Activated gamma-delta T cell treated with Interleukin-2 at 50 U/mL for 16 hours (primary cell): ENCODE data around the gene KCNA2.

ENCODE experiments used
- DNase-seq: peaks from one replicate; pipeline ENCODE4 v3.0.0-alpha.2; 2020

Gene KCNA2

DNA sequence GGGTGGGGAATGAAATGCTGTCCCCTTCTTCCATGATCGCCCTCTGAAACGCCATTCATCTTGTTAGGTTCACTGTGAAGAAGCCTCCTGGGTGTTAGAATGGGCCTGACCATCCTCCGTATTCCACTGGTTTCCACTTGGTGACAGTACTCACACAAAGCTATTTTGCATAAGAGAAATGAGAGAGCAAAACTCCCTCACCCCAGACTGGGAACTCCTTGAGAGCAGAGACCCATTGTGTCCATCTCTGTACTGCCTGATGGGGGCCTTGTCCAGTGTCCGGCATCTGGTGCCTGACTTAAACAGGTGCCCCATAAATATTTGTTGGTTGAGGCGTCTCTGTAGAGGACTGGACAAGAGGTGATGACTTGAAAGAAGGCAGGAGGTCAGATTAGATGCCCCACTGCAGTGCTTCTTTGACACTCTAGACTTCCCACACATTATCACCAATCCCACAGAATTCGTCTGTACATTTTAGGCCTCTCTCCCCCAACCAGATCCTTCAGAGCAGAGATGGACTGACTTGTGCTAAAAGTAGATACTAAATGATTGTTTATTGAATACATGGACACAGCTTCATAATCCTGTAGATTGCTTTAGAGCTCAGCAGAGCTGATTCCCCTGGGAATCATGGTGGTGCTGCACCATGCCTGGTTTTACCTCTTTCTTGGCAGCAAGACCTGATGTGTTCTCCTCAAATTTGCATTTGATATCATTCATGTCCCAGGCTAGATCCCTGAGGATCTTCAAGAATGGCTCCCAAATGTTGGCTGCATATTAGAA, 22.4 kb upstream of the KCNA2 start:
- no peak for DNase-seq

DNA sequence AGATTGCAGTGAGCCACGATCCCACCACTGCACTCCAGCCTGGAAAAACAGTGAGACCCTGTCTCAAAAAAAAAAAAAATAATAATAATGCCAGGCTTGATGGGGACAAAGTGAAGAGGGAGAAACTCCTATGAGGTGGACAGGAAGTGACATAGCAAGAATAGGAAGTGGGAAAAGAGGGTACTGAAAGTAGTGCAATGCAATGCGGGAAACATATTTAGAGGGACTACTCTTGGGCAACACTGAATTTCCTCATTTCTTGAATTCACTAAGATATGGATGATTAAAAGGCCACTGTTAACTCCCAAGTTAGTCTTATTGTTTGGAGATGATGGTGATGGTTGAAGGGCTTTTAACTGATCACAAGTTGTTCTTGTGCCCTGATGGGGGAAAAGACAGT, 21.6 kb upstream of the KCNA2 start:
- no peak for DNase-seq

DNA sequence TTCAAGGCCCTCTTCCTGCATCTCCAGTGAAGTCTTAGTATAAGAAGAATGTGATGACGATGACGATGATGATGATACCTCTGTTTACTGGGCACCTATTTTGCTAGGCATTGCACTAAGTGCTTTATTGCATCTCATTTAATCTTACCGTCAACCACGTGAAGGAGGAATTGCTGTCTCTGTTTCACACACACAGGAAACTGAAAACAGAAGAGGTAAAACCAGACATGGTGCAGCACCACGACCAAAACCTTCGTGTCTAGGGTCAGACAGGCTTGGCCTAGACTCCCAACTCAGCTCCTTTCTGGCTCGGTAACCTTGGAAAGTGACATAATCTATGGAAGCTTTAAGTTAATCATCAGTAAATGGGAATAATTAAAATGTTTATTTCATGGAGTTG, 20.7 kb upstream of the KCNA2 start:
- DNase-seq, result no peak

DNA sequence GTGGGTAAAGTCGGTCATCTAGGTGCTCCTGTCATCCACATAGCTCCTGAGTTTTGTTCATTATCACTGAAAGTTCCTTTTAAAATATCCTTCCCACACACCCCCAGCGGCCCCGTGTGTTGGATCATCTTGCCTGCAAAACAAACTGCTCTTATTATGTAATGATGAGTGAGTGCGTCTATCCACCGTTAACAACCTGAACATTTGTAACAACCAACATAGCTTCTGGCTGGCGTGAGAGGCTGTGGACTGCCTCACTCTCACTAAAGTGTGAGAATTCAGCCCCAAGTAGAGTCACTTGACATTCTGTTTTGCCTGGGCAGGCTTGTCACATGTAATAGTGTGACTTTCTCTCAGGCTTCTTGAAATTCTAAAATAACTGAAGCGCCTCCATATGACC, 14.5 kb upstream of the KCNA2 start:
- DNase-seq, result no peak

DNA sequence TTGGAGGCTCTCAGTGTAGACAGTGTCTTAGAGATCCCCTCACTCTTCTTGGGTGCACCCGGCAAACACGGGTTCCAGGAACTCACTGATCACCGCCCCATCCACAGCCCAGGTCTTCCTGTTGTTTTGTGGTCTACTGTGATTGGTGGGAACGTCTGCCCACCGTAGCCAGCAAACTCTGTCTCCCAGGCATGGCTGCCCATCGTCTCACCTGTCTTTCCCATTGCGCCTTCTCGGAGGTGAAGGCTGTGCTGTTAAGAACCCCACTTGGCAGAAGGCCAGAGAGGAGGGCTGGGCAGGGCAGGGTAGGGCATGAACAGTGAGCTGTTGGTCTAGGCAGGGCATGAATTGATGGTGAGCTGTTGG, 14.1 kb upstream of the KCNA2 start:
- DNase-seq, result no peak

DNA sequence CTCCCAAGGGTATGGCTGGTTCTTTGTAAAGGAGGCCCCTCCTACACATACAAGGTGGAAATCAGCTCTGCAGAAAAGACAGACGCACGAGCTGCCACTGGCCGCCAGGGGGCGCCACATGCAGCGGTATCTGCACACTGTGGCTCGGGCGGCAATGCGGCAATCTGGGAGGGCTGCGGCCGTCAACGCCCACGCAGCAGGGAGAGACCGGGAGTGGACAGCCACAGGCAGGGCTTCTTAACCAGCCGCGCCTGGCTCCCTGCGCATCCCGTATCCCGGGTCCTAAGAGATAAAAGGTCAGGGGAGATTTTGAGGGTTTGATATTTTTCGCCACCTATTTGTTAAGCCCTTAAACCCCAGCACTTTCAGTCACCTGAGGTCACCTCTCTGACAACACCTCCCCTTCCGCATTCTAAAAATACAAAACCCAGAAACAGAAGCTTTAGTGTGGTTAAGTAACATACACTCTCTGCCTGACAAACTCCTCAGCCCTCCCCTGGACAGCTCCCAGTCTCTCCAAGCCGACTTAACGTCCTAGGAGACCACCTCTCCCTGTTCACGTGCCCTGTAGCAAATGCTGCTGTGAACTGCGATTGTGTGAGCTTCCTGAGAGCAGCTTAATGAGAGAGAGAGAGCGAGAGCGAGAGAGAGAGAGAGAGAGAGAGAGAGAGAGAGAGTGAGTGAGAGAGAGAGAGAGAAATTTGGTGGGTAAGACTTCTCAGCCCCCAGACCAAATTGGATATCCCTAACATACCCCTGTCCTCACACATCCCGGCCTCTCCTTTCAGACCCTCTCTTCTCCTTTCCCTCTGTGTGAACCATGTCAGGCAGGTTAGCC, 13.5 kb upstream of the KCNA2 start:
- peak; percentile 90 for DNase-seq

DNA sequence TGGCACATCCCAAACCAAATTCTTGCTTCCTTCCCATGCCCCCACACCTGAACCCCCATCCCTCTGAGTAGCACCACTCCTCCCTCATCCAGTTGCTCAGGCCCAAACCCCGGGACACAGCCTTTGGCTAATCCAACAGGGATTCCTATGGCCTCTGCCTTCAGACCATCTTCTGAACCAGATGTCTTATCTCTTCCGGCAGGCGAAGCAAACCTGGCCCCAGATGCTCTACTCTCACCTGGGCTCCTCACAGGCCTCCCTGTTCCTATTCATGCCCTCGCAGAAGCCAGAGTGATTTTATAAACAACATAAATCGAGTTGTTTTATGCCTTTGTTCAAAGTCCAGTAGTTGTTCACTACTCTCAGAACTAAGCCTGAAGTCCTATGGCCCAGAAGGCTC, 12.5 kb upstream of the KCNA2 start:
- DNase-seq, result no peak

DNA sequence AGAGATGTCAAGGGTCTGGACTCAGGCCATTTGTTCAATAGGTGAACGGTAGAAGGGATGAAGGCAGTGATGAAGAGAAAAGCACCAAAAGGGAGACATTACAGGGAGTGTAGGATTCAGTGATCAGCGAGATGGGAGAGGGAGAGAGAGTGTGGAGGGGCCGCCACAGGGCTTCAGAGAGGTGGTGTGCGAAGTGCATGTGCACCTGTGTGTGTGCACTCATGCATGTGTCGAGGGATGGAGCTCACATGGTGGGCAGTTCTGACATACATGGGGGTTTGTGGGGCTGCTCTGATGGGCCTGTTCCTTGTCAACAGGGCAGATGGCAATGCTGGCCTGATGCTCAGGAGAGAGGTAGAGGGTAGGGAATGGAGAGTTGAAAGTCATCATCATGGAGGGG, 11.4 kb upstream of the KCNA2 start:
- no peak for DNase-seq

DNA sequence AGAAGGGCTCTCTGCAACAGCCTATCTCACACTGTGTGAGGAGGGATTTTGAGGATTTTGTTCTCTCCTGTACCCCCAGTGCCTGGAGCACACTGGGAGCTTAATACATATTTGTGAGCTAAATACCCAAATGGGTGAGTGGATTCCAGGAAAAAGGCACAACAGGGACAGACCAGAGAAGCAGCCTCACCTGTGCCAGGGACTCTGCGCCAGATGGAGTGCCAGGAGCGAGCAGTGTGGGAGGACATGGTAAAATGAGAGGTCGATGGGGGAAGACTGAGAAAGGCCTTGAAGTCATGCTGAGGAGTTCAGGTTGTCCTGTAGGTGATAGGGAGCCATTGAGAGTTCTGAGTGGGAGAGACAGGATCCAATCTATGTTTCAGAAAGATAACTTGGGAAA, 11.0 kb upstream of the KCNA2 start:
- no peak for DNase-seq

DNA sequence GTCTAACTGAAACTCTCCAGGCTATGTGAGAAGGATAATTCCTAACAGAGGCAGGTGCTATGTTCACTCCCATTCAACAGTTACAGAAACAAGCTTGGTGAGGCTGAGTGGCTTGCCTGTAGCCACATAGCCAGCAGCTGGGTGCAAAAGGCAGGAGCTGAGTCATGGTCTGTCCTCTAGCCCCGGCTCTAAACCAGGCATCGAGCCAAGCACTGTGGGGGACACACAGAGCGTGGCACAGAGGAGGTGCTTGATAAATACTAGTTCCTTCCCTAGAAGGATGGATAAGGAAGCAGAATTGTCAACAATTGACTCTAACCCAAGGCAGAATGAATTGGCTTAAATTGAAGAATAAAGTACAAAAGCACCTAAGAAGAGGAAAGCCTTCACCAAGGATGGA, 10.4 kb upstream of the KCNA2 start:
- no peak for DNase-seq

DNA sequence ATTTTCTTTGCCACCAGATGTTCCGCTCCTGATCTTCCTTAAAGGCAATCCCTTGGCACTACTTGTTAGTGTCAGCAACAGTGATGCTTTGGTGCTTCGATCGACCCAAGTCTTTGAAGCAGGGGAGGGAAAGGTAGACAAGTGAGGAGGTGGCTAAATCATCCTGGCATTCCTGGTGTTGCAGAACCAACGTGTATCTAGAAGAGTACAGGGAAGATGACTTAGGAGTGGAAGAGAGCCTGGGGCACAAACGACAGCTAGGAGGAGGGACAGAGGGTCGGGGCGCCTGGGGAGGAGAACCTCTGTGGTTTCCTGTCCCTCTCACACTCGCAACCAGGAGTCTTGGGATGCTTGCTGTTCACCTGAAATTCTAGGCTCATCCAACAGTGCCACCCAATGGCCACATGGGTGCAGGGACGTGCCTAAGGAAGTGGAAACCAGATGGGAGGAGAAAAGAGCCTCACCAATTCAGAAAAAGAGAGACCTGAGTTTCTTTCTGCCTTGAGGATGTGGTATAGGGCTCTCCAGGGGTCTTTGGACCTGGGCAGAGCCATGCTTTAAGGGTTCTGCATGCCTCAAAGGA, 9.5 kb upstream of the KCNA2 start:
- peak; percentile 40 for DNase-seq

DNA sequence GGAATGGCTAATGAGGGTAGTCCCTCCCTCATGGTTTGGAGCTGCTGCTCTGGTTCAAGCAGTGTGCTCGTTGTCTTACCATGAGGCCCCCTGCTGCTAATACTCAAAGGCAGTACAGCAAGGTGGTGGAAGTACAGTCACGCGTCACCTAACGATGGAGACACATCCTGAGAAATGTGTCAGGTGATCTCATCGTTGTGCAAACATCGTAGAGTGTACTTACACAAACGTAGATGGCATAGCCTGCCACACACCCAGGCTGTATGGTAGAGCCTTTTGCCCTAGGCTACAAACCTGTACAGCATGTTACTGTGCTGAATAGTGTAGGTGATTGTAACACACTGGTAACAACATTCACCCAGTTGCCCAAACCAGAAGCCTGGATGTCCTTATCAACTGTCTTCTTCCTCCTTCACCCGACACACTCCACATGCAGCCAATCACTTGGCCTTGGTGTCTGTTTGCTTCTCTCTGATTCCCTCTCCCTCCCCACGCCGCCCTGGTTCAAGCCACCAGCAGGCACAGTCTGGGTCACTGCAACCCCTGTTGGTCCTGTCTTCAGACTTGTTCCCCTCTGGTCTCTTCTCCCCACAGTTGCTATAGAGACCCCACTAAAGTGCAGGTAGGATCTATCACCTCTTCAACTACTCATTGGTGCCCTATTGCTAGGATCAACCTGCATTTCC, 6.0 kb upstream of the KCNA2 start:
- no peak for DNase-seq

DNA sequence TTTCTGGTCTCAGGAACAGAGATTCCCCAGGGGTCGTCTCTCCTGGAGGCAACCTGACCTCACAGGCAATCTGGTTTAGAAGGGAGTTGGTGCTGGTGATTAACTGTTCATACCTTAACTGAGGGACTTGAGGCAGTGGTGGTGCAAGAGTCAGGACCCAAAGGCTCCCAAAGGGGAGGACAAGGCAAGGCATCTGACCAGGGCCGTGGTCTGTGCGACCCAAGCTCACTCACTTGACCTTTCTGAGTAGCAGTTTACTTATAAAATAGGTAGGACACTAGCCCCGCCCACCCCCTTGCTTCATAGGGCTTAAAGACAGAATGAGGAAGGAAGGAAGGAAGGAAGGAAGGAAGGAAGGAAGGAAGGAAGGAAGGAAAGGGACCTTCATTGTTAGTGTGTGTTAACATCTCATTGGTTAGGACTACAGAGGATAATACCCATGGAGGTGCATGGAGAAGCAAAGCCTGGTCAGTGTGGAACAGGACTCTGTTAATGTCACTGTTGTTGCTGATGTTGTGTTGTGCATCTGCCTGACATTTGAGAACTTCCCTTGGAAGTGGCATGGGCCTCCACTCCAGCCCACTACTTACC, 4.6 kb upstream of the KCNA2 start:
- DNase-seq, result no peak

DNA sequence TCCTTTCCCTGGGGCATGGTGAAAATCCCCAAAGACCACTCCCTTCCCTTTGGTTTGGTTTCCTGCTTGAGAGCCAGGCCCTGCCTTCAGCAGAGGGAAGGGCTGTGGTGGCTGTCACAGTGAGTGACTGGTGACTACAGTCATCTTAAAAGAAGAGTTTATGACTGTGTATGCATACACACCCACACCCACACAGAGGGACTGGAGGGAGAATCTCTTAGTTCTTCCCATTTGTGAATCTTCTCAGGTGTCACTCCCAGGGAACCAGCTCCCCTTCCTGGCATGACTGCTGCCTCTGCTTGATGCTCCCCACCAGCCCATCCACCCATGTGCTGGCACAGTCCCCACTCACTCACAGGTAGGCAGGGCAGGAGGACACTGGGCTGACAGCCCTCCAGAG, 3.9 kb upstream of the KCNA2 start:
- DNase-seq, result no peak

DNA sequence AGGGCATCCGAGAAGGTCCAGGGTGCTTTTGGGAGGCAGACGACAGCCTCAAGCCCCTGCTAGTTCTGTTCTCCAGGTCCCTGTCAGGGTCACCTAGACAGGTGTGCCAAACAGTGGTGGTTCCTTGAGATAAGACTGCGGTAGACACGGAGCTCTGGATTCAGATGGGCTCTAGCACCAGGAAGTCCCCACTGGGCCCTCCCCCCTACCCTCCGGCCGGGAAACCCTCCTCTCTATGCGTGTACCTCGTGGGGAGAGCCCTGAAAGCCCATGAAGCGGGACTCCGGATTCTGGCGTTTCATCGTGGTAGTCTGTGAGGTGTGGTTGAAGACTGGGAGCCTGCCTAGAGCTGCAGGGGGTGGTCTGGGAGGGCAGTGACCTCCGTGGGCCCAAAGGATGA, 2.1 kb upstream of the KCNA2 start:
- DNase-seq, result no peak

DNA sequence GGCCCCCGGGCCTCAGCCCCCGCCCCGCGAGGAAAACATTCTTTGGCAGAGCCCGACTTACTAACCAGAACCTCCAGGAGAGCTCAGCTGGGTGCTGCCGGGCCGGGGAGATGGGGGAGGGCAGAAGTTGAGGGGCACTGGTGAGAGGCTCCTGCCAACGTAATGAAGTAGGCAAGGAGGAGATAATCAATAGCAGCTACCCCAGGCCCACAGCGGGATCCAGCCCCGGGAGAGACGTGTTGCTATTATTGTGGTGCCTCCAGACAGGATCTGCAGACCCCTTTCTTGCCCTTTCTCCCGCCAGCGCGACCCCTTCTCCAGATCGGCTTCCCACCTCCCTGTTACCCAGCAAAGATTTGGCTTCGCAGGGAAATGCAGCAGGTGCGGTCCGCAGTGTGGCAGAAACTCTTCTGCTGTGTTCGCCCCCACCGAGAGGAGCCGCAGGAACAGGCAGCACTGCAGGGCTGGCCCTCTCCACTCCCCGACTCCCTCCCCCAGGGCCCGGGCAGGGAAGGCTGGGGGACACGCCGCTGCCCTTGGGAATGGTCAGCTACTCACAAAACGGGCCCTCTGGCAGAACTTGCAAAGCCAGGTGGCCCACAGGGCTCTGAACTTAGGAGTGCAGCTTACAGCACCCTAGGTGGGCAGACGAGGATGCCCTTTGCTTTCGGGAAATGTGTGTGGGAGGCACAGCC, 1.5 kb upstream of the KCNA2 start:
- no peak for DNase-seq

DNA sequence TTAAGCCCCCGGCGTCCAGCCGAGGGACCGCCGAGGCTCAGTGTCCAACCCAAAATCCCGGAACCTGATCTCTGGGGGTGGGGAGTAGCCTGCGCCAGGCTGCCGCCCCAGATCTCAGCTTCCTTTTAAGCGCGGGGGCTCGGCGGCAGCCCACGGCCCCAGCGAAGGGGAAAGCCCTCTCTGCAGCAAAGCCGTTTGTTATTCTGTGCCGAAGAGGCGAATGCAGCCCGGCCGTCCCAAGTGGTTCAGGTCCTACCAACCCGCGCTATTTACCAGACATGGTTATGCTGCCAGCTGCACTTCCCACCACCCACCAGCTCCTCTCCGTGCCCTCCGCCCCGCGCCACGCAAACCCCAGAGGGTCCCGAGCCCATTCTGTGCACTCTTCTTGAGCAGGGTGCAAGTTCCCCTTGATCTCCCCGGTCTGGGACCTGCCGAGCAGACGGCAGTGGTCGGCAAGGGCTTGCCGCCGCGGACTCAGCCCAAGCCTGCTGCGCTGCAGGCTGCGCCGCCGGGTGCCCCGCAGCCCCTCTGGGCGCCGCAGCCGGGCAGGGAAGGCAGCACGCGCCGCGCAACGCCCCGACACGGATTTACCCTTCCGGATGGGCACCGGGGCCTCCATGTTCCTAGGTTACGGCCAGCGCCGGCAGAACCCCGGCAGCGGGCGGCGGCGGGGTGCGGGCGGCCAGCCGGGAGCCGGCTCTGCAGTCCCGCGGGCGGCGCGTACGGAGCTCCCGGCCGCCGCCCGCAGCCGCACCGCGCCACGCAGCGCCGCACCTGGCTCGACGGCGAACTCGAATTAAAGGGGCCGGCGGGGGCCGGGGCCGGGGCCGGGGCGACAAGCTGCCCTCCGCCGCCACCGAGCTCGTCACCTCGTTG, 738 bp upstream of the KCNA2 start:
- no peak for DNase-seq

DNA sequence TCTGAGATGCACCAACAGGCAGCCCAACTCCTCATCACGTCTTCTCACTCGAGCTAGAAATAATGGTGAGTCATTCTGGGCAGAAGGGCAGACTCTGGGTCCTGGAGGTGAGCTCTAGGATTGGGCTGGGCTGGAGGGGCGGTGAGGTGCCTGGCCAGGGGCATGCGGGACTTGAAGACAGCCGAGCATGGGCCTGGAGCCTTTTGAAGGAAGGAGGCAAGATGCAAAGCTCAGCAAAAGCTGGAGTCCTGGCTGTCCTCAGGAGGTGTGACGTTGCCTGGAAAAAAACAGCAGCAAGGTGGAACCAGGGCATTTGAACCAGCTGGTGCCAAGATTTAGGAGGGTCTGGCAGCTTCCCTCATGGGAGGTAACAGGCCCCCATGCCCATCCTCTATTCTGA, 712 bp downstream of the KCNA2 start:
- no peak for DNase-seq

DNA sequence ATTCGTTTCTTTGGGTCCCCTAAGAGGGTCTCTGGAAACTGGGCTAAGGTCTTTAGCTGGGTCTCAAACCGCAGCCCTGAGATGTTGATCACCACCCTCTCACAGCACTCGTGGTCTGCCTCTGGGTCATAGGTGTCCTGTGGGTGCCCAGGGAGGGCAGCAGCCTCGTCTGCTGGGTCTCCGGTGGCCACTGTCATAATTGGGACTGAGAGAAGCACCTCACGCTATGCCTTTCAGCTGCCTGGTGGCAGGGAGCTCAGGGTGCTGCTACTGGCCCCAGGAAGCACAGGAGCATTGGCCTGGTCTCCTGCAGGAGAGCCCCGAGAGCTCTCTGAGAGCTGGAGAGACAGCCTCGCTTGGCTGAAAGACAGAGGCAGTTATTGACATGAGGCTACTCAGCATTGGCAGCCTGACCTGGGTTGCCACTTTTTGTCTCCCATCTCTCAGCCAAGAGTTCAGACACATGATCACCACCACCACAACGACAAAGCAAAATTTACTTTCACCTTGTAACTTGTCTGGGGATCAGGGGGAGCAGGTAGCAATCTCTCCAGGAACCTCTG, 1.5 kb downstream of the KCNA2 start:
- DNase-seq, result no peak

DNA sequence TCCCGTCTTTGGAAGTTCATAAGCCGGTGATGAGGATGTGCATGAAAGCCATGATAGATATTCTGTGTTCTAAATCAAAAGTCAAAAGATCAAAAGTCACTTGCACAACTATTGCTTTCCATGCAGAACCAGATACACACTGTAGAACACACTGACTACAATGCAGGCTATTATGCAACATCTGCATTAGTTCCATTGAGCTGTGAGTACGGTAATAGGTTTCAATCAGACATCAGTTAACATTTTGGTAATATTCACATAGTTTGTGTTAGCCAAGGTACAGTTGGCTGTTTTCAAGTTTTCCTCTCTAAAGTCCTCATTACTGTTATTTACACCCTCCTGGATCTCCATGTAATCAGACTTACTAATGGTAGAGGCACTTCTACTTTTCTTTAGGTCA, 3.1 kb downstream of the KCNA2 start:
- DNase-seq, result no peak

DNA sequence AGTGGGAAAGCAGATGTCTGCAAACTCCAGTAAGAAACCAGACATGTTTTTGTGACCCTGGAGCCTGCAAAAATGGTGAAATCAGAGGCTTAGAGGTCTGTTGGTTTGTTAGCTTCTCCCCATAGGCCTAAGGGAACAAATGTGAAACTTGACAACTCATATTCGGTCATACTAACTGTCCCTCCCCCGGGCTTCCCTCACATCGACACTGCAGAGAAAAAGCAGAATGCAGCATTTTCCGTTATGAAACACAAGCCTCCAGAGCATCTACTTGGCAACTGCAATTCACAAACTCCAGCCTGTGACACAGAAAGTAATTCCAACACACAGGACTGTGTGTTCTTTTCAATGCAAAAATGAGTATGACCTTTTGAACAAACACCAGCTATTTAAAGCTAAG, 3.7 kb downstream of the KCNA2 start:
- no peak for DNase-seq
